KMS-11 (cell line): ENCODE data around the gene ACVRL1.

ENCODE experiments used
- H2AFZ ChIP-seq: fragments of 200-600 bp; sonication (generic); 2 replicates; pipeline ENCODE4 v1.6.1; 2016; ENCODE audit warnings: antibody characterized with exemption, mixed run types, low read depth
- H3K27ac ChIP-seq: fragments of 200-600 bp; sonication (generic); 2 replicates; pipeline ENCODE4 v1.6.1; 2016; ENCODE audit warnings: mild to moderate bottlenecking, mixed run types
- H3K27me3 ChIP-seq: fragments of 200-600 bp; sonication (generic); 2 replicates; pipeline ENCODE4 v1.6.1; 2017; ENCODE audit warnings: mild to moderate bottlenecking, low read depth, mixed run types, moderate library complexity; ENCODE audit not compliant: insufficient read depth
- H3K36me3 ChIP-seq: fragments of 200-600 bp; sonication (generic); 2 replicates; pipeline ENCODE4 v1.6.1; 2017; ENCODE audit warnings: mild to moderate bottlenecking, mixed run types; ENCODE audit not compliant: insufficient read depth
- H3K4me1 ChIP-seq: fragments of 200-600 bp; sonication (generic); 2 replicates; pipeline ENCODE4 v1.6.1; 2016; ENCODE audit warnings: mild to moderate bottlenecking, low read depth, mixed run types; ENCODE audit not compliant: poor library complexity, severe bottlenecking
- H3K4me2 ChIP-seq: fragments of 200-600 bp; sonication (generic); 2 replicates; pipeline ENCODE4 v1.7.0; 2016; ENCODE audit warnings: mild to moderate bottlenecking, mixed run types
- H3K4me3 ChIP-seq: fragments of 200-600 bp; sonication (generic); IDR thresholded peaks from 2 replicates; pipeline ENCODE4 v1.6.1; 2017; ENCODE audit warnings: low read depth, low read length, mixed read lengths; ENCODE audit not compliant: insufficient read depth
- H3K79me2 ChIP-seq: fragments of 200-600 bp; sonication (generic); 2 replicates; pipeline ENCODE4 v1.6.1; 2016; ENCODE audit warnings: low read depth, mixed run types; ENCODE audit not compliant: insufficient read depth
- H3K9ac ChIP-seq: fragments of 200-600 bp; sonication (generic); 2 replicates; pipeline ENCODE4 v1.6.1; 2016; ENCODE audit warnings: mild to moderate bottlenecking, mixed run types
- H4K20me1 ChIP-seq: fragments of 200-600 bp; sonication (generic); 2 replicates; pipeline ENCODE4 v1.6.1; 2016; ENCODE audit warnings: mild to moderate bottlenecking, mixed run types; ENCODE audit not compliant: insufficient read depth
- TF ChIP-seq, protein P1 (sequence below): fragments of 200-600 bp; sonication (generic); conservative IDR thresholded peaks from 2 replicates; pipeline ENCODE4 v1.6.1; 2017; ENCODE audit warnings: low read depth, mild to moderate bottlenecking, antibody characterized with exemption, low read length, moderate library complexity, mixed read lengths

ACVRL1 gene

DNA sequence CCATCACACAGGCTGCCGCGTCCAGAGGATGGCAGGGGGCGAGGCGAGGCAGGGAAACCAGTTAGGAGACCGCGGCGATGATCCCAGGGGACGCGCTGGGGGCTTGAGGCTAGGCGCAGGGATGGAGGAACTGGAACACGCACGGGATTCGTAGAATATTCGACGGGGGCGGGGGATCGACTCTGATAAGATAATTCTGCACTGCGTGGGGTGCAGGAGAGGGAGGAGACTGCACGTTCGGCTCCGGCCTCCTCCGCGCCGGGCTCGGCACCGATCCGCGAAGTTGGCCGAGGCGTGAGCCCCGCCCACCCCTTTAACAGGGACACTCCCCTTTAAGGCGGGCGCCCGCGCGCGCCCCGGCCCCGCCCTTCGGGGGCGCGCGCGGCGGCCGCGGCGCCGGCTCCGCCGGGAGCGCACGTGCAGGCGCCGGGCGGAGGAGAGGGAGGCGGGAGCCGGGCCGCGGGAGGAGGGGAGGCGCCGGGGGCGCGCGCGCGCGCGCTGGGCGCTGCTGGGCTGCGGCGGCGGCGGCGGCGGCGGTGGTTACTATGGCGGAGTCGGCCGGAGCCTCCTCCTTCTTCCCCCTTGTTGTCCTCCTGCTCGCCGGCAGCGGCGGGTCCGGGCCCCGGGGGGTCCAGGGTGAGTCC is 44.0 kb downstream of the ACVRL1 start, which contains the start of gene ACVR1B:
ACVR1B (plus strand) TSS at position 501 of the 644 bp plus-strand sequence; CDS start at position 546, 45 bp downstream.
- H2AFZ ChIP-seq = peak within 1 kb of the TSS; percentile 91
- no peaks in the 10 kb centered on the region; the same call in 1 of the 2 replicates for H3K27me3 ChIP-seq
- peaks cover 37% of the 10 kb centered on the region for H3K4me1 ChIP-seq

DNA sequence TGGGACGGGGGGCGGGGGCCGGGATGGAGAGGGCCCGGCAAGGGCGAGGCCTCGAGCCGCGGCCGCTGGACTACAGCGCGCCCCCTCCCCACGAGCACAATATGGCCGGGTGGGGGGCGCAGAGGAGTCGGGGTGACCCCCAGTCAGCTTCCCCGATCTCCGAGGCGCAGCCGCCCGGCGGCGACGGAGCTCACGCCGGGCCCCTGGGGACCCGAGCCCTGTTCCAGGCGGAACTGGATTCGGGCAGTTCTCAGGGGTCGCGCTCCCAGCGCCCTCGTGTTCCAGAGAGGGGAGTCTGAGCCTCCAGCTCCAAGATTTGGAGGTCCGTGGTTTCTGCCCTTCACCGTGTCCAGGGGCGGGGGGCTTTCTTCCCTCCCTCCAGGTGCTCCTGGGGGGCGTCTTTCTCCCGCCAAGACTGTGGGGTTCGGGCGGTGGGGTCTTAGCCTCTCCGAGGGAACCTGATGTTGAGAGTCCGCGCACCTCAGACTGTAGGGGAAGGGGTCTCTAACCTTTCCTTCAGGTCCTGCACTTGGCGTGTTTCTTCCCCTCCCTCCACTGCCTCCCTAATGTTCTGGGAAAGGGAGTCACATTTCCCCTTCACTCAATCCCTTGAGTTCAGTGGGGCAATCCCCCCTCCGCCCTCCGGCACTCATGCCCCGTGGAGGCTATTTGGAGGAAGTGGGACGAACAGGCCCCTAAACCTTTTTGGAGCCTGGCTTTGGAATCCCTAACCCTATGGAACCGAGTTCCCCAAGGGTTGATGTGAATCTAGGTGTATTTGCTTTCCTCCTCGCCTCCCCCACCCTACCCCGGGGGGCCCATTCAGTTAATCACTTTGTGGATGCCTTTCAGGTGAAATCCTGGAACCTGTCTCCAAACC is 44.8 kb downstream of the ACVRL1 start:
- H3K4me3 ChIP-seq = peak overlapping the region; percentile 59
- H3K79me2 ChIP-seq = peaks cover 13% of the 10 kb centered on the region
- H3K27me3 ChIP-seq = no peaks in the 10 kb centered on the region; the same call in 1 of the 2 replicates
- H3K9ac ChIP-seq = peak overlapping the region; percentile 84
- H3K4me2 ChIP-seq = peak overlapping the region; percentile 87
- TF ChIP-seq, protein P1, sequence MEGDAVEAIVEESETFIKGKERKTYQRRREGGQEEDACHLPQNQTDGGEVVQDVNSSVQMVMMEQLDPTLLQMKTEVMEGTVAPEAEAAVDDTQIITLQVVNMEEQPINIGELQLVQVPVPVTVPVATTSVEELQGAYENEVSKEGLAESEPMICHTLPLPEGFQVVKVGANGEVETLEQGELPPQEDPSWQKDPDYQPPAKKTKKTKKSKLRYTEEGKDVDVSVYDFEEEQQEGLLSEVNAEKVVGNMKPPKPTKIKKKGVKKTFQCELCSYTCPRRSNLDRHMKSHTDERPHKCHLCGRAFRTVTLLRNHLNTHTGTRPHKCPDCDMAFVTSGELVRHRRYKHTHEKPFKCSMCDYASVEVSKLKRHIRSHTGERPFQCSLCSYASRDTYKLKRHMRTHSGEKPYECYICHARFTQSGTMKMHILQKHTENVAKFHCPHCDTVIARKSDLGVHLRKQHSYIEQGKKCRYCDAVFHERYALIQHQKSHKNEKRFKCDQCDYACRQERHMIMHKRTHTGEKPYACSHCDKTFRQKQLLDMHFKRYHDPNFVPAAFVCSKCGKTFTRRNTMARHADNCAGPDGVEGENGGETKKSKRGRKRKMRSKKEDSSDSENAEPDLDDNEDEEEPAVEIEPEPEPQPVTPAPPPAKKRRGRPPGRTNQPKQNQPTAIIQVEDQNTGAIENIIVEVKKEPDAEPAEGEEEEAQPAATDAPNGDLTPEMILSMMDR = no peak
- H2AFZ ChIP-seq = peak overlapping the region; percentile 76
- H3K27ac ChIP-seq = no peak overlapping the region
- peaks cover 43% of the 10 kb centered on the region for H3K4me1 ChIP-seq
- no peaks in the 10 kb centered on the region for H4K20me1 ChIP-seq
- no peaks in the 10 kb centered on the region for H3K36me3 ChIP-seq

More for the DNA sequence above, 44.0 kb downstream of the ACVRL1 start, which contains the start of gene ACVR1B:
- no peak within 1 kb of the TSS for H3K27ac ChIP-seq
- H3K79me2 ChIP-seq = peaks cover 8% of the 10 kb centered on the region; the same call in 1 of the 2 replicates
- H3K4me2 ChIP-seq = peak within 1 kb of the TSS; percentile 92
- H3K9ac ChIP-seq = peak within 1 kb of the TSS; percentile 84
- TF ChIP-seq, protein P1 = no peak
- no peaks in the 10 kb centered on the region for H3K36me3 ChIP-seq
- peak within 1 kb of the TSS; percentile 59 for H3K4me3 ChIP-seq
- H4K20me1 ChIP-seq = no peaks in the 10 kb centered on the region

DNA sequence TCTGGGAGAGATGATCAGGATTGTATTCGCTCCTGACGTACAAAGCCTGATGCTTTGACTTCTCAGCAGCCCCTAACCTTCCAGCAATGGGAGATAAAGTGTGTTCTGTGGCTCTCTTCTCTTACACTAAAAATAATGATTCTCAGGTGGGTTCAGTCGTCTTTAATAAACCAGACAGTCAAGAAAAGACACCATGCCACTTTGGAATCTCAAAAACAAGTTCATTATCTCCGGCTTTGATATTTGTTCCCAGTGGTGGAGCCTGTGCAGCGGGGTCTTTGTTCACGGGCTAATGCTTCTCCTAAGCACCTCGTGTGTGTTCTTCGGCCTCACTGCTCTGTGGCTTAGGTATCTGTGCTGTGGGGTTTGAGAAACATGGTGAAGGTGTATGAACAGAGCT is 45.8 kb downstream of the ACVRL1 start:
- H3K9ac ChIP-seq = no peak overlapping the region
- no peak overlapping the region for H2AFZ ChIP-seq
- H3K36me3 ChIP-seq = no peaks in the 10 kb centered on the region
- no peaks in the 10 kb centered on the region; the same call in 1 of the 2 replicates for H3K27me3 ChIP-seq
- no peaks in the 10 kb centered on the region for H4K20me1 ChIP-seq
- H3K79me2 ChIP-seq = peaks cover 18% of the 10 kb centered on the region
- TF ChIP-seq, protein P1 = no peak
- H3K4me3 ChIP-seq = no peak overlapping the region
- no peak overlapping the region for H3K27ac ChIP-seq
- peaks cover 46% of the 10 kb centered on the region for H3K4me1 ChIP-seq
- H3K4me2 ChIP-seq = no peak overlapping the region; the same call in 1 of the 2 replicates

DNA sequence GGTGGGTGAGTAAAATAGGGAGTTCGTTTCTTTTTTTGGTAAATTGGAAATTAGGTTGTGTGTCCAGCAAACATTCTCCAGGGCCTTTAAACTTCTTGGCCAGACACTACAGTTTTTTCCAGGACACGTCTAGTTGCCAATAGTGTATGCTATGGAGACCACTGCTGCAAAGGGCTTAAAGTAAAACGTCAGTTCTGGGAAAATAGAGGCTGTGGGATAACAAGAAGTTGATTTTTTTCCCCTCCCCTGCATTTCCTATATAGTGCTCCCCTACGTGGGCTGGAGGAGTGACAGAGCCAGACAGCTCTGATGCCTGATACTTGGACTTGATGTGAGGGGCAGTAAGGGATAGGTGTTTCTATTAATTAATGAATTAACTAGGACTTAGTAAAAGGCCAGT is 46.6 kb downstream of the ACVRL1 start:
- Histone ChIP-seq H3K36me3 (no peaks in the 10 kb centered on the region), H3K4me1 (peaks cover 46% of the 10 kb centered on the region), H3K79me2 (peaks cover 18% of the 10 kb centered on the region), H3K4me2 (no peak overlapping the region), H3K27ac (no peak overlapping the region), H3K9ac (no peak overlapping the region), H3K27me3 (no peaks in the 10 kb centered on the region; the same call in 1 of the 2 replicates), H2AFZ (no peak overlapping the region), H3K4me3 (no peak overlapping the region), H4K20me1 (no peaks in the 10 kb centered on the region)
- TF ChIP-seq, protein P1 = no peak
